ENCODE measurements around the gene PXYLP1. TPM values are rescaled to one million over a fixed set of nuclear protein-coding genes. Genes with fewer than 3 reads are reported as not detected.

PXYLP1 gene
- total and polyA plus RNA-seq, 8 donors = 11.6 to 35.3 (median 28.3) TPM

GRCh38 chr3:141217389-141217788 is 14.2 kb upstream of the PXYLP1 start:
- peak overlapping the region in 1 of 2 donors; percentile 79 for H3K27ac ChIP-seq
- TF ChIP-seq CTCF (IDR thresholded peaks at IDR 0.05) = no peak

GRCh38 chr3:141218162-141218835 is 13.3 kb upstream of the PXYLP1 start:
- Histone ChIP-seq H3K27me3 (no peaks in the 10 kb centered on the region), H3K4me1 (no peaks in the 10 kb centered on the region), H3K4me3 (no peak overlapping the region), H3K27ac (peak overlapping the region in 1 of 2 donors; percentile 79), H3K9me3 (peaks cover 0 to 3% of the 10 kb centered on the region in 2 donors), H3K36me3 (no peaks in the 10 kb centered on the region)
- ATAC-seq = no peak
- intact Hi-C loops (cut with DNase I) = no loop called here
- no peak for DNase-seq
- no peak for TF ChIP-seq CTCF (IDR thresholded peaks at IDR 0.05)

More at GRCh38 chr3:141217389-141217788, 14.2 kb upstream of the PXYLP1 start:
- ATAC-seq (no peak), DNase-seq (no peak)
- Histone ChIP-seq H3K4me1 (no peaks in the 10 kb centered on the region), H3K9me3 (peaks cover 0 to 4% of the 10 kb centered on the region in 2 donors), H3K4me3 (no peak overlapping the region), H3K36me3 (no peaks in the 10 kb centered on the region), H3K27me3 (no peaks in the 10 kb centered on the region)
- intact Hi-C loops (cut with DNase I) = no loop called here

- DNase-seq = no peak
- Histone ChIP-seq H3K4me1 (no peaks in the 10 kb centered on the region), H3K27ac (peak overlapping the region in 1 of 2 donors; percentile 79), H3K36me3 (no peaks in the 10 kb centered on the region), H3K27me3 (no peaks in the 10 kb centered on the region), H3K4me3 (no peak overlapping the region), H3K9me3 (peaks cover 0 to 8% of the 10 kb centered on the region in 2 donors)
- ATAC-seq = no peak
- TF ChIP-seq CTCF (IDR thresholded peaks at IDR 0.05) = no peak
- intact Hi-C loops (cut with DNase I) = no loop called here
Measured at GRCh38 chr3:141218926-141219325, 12.7 kb upstream of the PXYLP1 start.

- DNase-seq = no peak
- Histone ChIP-seq H3K27me3 (no peaks in the 10 kb centered on the region), H3K36me3 (no peaks in the 10 kb centered on the region), H3K9me3 (peaks cover 0 to 8% of the 10 kb centered on the region in 2 donors), H3K27ac (no peak overlapping the region), H3K4me3 (no peak overlapping the region), H3K4me1 (no peaks in the 10 kb centered on the region)
- intact Hi-C loops (cut with DNase I) = no loop called here
- ATAC-seq = no peak
- TF ChIP-seq CTCF (IDR thresholded peaks at IDR 0.05) = no peak
Measured at GRCh38 chr3:141223673-141224166, 7.9 kb upstream of the PXYLP1 start.

- no peak for TF ChIP-seq CTCF (IDR thresholded peaks at IDR 0.05)
- H3K4me1 ChIP-seq = peaks cover 0 to 6% of the 10 kb centered on the region in 2 donors
- ATAC-seq (no peak), DNase-seq (no peak)
- H3K4me3 ChIP-seq = no peak overlapping the region
- no peak overlapping the region for H3K27ac ChIP-seq
- peaks cover 0 to 8% of the 10 kb centered on the region in 2 donors for H3K9me3 ChIP-seq
- intact Hi-C loops (cut with DNase I) = no loop called here
- H3K27me3 ChIP-seq = no peaks in the 10 kb centered on the region
- H3K36me3 ChIP-seq = no peaks in the 10 kb centered on the region
Measured at GRCh38 chr3:141225939-141226338, 5.7 kb upstream of the PXYLP1 start.
